HG03558 (cell line): ENCODE data around the gene SRP72.
"Not testable (repeated sequence)": the region's sequence is repeated elsewhere in the genome, so short reads cannot be mapped to it uniquely, and the experiment has no call there.

Source experiments
- ATAC-seq: cut with Tn5 transposase; IDR thresholded peaks from one replicate; pipeline ENCODE4 v1.9.1; 2021; ENCODE audit warnings: moderate number of reproducible peaks; ENCODE audit not compliant: unreplicated experiment; ENCODE audit errors: extremely low read depth

SRP72 gene

GRCh38 chr4:56464581-56464980 is 2.8 kb upstream of the SRP72 start:
- no peak for ATAC-seq

- ATAC-seq: no peak
Measured at GRCh38 chr4:56465599-56466295, 1.7 kb upstream of the SRP72 start.

DNA sequence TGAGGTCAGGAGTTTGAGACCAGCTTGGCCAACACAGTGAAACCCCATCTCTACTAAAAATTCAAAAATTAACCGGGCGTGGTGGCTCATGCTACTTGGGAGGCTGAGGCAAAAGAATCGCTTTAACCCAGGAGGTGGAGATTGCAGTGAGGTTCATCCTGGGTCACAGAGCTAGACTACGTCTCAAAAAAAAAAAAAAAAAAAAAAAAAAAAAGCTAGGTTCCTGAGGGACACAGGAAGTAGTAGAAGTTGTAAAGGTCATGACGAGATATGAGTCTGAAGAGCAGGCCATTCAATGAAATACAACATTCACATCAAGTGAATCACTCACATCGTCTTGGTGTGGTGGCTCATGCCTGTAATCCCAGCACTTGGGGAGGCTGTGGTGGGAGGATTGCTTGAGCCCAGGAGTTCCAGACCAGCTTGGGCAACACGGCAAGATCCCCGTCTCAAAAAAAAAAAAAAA is 1.1 kb upstream of the SRP72 start:
- not testable (repeated sequence) for ATAC-seq

- no peak for ATAC-seq
Measured at GRCh38 chr4:56466910-56467283, 520 bp upstream of the SRP72 start.

DNA sequence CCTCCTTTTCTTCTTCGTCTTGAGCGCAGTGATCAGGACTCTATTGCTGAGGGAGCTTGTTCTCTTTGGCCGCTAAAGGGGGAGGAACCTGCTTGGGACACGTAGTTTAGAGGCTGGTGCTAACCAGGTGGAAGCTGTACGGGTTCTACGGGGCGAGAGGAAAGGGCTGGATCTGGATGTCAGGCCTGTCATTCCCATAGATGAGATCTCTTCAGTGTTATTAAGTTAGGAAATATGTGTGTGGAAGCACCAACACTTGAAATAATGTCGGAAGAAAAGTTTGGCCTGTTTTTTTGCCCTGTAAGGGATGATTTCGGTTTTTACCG is 643 bp downstream of the SRP72 start:
- ATAC-seq: no peak

- no peak for ATAC-seq
Measured at GRCh38 chr4:56469489-56470210, 2.2 kb downstream of the SRP72 start.

GRCh38 chr4:56475917-56476316 is 8.5 kb downstream of the SRP72 start:
- ATAC-seq: peak; percentile 81

- no peak for ATAC-seq
Measured at GRCh38 chr4:56477192-56477702, 9.8 kb downstream of the SRP72 start.

- no peak for ATAC-seq
Measured at GRCh38 chr4:56480691-56481090, 13.3 kb downstream of the SRP72 start.

DNA sequence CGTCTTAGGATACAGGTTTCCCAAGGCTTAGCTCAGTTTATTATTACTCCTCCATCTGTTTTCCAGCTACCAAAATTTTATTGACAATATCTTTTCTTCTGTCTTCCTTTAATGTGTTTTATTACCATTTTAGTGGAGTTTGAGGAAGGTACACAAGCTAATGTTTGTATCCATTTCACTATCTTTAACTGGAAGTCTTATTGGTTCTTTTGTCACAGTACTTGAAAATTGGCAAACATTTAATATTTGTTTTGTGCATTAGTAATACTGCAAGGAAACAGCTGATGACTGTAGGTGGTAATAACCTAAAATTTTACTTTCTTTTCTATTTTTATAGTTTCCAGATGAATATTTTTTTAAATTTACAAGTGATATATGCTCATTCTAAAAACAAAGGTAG is 28.8 kb downstream of the SRP72 start:
- no peak for ATAC-seq

GRCh38 chr4:56505269-56506130 is 38.1 kb downstream of the SRP72 start, which contains the start of gene ARL9:
Gene ARL9 (plus strand): TSS chr4:56505791. CDS start chr4:56505863, 72 bp downstream.
- no peak for ATAC-seq

DNA sequence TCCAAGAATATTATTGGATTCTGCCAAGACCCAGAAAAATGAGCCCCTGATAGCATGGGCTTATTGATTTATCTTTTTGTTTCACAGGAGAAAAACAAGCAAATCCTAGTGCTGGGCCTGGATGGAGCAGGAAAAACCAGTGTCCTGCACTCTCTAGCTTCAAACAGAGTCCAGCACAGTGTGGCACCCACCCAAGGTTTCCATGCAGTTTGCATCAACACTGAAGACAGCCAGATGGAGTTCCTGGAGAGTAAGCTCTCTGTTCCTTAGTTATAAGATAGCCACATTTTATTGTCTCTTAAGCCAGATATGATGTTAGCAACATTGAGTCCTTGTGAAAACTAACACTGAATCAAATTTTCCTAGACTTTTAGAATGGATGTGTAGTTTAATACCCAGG is 43.7 kb downstream of the SRP72 start:
- no peak for ATAC-seq

GRCh38 chr4:56512166-56512565 is 44.7 kb downstream of the SRP72 start:
- ATAC-seq: no peak

- ATAC-seq: no peak
Measured at GRCh38 chr4:56513517-56513916, 46.1 kb downstream of the SRP72 start.

GRCh38 chr4:56530269-56531148 is 63.1 kb downstream of the SRP72 start:
- ATAC-seq: peak; percentile 62

DNA sequence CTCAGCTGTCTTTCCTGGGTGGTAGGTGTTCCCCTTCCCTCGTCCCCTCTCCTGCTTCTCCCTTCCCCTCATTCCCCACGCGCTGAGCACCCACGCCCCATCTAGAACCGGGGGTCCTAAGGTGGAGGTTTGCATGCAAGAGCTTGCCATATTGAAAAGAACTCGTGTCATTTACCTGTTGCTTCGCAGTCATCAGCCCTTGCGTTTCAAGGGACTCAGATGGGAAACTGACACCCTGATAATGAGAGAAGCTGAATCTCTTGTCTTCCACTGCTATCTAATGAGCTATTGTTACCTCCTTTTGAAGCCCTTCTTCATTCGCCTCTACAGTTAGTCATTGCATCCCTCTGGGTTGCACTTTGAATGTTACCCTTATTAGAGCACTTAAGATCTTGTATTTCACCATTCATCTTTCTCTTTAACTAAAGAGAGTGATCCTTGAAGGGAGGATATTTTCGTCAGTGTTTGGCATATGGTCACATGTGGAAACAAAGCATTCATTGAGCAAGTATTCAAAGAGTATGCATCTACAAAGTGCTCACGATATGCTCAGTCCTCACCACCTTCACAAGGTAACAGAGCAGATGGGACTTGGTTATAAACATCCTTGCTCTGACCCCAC is 63.8 kb downstream of the SRP72 start:
- ATAC-seq: no peak

- ATAC-seq: no peak
Measured at GRCh38 chr4:56531823-56532222, 64.4 kb downstream of the SRP72 start.

DNA sequence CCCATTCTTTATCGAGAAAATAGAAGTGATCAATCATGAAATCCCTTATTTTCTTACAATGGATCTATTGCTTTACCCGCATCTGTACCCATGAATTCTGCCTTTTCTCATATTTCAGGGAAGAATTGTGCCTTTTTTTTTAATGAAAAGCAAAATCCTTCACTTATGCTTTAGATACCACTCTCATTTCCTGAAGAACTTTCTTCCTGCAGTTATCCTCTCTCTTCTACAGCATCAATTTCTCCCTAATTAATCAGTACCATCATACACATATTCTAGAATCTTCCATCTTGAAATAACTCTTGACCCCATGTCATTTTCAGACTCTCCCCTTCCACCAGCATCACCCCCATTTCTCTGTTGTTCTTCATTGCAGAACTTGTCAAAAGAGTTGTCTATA is 64.8 kb downstream of the SRP72 start:
- ATAC-seq: no peak

GRCh38 chr4:56535915-56536314 is 68.5 kb downstream of the SRP72 start:
- ATAC-seq: no peak
